GM23248 (cell line): ENCODE results near the gene BRK1. TPM values are rescaled to one million over a fixed set of nuclear protein-coding genes. Genes with fewer than 3 reads are reported as not detected.
"Not testable (repeated sequence)": the region's sequence is repeated elsewhere in the genome, so short reads cannot be mapped to it uniquely, and the experiment has no call there.

Experiments used
- DNase-seq: peaks from one replicate; pipeline ENCODE4 v3.0.0-alpha.2; 2015
- H2AFZ ChIP-seq: fragments of 200-600 bp; sonication (generic); 2 replicates; pipeline ENCODE4 v1.6.1; 2016; ENCODE audit warnings: antibody characterized with exemption
- H3F3A ChIP-seq: fragments of 200-600 bp; sonication (generic); 2 replicates; pipeline ENCODE4 v1.6.1; 2016; ENCODE audit warnings: mild to moderate bottlenecking, antibody characterized with exemption, mixed run types; ENCODE audit not compliant: insufficient read depth
- H3K27ac ChIP-seq: fragments of 200-600 bp; sonication (generic); 2 replicates; pipeline ENCODE4 v1.5.1; 2016; ENCODE audit warnings: mild to moderate bottlenecking
- H3K27me3 ChIP-seq: fragments of 200-600 bp; sonication (generic); replicated peaks from 2 replicates; pipeline ENCODE4 v1.6.1; 2016; ENCODE audit warnings: mild to moderate bottlenecking; ENCODE audit not compliant: insufficient read depth
- H3K36me3 ChIP-seq: fragments of 200-600 bp; sonication (generic); 2 replicates; pipeline ENCODE4 v1.6.1; 2016; ENCODE audit warnings: low read depth, mild to moderate bottlenecking
- H3K4me1 ChIP-seq: fragments of 200-600 bp; sonication (generic); 2 replicates; pipeline ENCODE4 v1.6.1; 2016; ENCODE audit warnings: mild to moderate bottlenecking; ENCODE audit not compliant: insufficient read depth
- H3K4me2 ChIP-seq: fragments of 200-600 bp; sonication (generic); one replicate; pipeline ENCODE4 v1.6.1; 2016; ENCODE audit warnings: mild to moderate bottlenecking; ENCODE audit not compliant: unreplicated experiment
- H3K4me3 ChIP-seq: fragments of 200-600 bp; sonication (generic); 2 replicates; pipeline ENCODE4 v1.5.1; 2016; ENCODE audit warnings: mild to moderate bottlenecking
- H3K79me2 ChIP-seq: fragments of 200-600 bp; sonication (generic); 2 replicates; pipeline ENCODE4 v1.6.1; 2016; ENCODE audit warnings: mild to moderate bottlenecking; ENCODE audit not compliant: insufficient read depth
- H3K9ac ChIP-seq: fragments of 200-600 bp; sonication (generic); 2 replicates; pipeline ENCODE4 v1.6.1; 2016; ENCODE audit warnings: mild to moderate bottlenecking
- H3K9me2 ChIP-seq: fragments of 200-600 bp; sonication (generic); 2 replicates; pipeline ENCODE4 v1.6.1; 2016; ENCODE audit warnings: mixed run types, mild to moderate bottlenecking, moderate library complexity; ENCODE audit not compliant: insufficient read depth
- H3K9me3 ChIP-seq: fragments of 200-600 bp; sonication (generic); one replicate; pipeline ENCODE4 v1.6.1; 2017; ENCODE audit warnings: low read depth
- H4K20me1 ChIP-seq: fragments of 200-600 bp; sonication (generic); 2 replicates; pipeline ENCODE4 v1.6.0; 2016; ENCODE audit not compliant: insufficient read depth
- EZH2 ChIP-seq: fragments of 200-600 bp; sonication (generic); IDR thresholded peaks from 2 replicates; pipeline ENCODE4 v1.6.1; 2018; ENCODE audit warnings: antibody characterized with exemption, mild to moderate bottlenecking; ENCODE audit not compliant: insufficient read depth, poor library complexity, severe bottlenecking
- EZH2phosphoT487 ChIP-seq: fragments of 200-600 bp; sonication (generic); IDR thresholded peaks from 2 replicates; pipeline ENCODE4 v1.6.1; 2018; ENCODE audit warnings: antibody characterized with exemption, moderate library complexity, mild to moderate bottlenecking, low read depth; ENCODE audit not compliant: insufficient read depth
- WGBS, 2 experiments: methylation state at CpG; one replicate each; pipeline ENCODE4 v1.1.6; 2015 to 2017; ENCODE audit warnings: low lambda C conversion rate in 2 of 2, low coverage in 1 of 2; ENCODE audit errors: missing lambda C conversion rate in 2 of 2; 5-methylcytosine and 5-hydroxymethylcytosine counted together
- in situ Hi-C: fragments of 300-500 bp; cut with MboI; formaldehyde crosslinking; loops from 2 replicates; pipeline ENCODE4 v1.15.0; 2020
- polyA plus RNA-seq: library from polyadenylated mRNA; unstranded; fragments of >200 nt; fragmentation: Nextera tagmentation; extraction: Ambion mirVana; gene quantifications from 2 replicates; pipeline ENCODE4 v1.2.1, GENCODE V29; 2016
- total RNA-seq: library from RNA; depleted of rRNA; stranded (reverse); fragments of >200 nt; shearing (Covaris generic); gene quantifications from 2 replicates; pipeline ENCODE4 v1.2.3, GENCODE V29; 2014

The BRK1 gene
- total and polyA plus RNA-seq, 2 experiments from 2014 or later, result 180 to 293 TPM

DNA sequence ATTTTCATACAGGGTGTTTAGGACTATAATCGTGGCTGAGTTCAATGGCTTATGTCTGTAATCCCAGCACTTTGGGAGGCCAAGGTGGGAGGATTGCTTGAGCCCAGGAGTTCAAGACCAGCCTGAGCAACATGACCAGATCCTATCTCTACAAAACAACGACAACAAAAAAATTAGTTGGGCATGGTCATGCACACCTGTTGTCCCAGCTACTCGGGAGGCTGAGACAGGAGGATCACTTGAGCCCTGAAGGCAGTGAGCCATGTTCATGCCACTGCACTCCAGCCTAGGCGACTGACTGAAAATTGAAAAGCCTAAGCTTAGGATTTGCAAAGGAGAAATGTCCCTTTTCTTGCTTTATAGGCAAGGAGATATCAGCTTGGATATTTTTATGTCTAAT, 1.5 kb downstream of the BRK1 start:
- Histone ChIP-seq H3K4me1 (peaks cover 19% of the 10 kb centered on the region), H3K9me2 (no peaks in the 10 kb centered on the region), H3K27ac (no peak overlapping the region; the same call in 1 of the 2 replicates), H3K9ac (peak overlapping the region; percentile 90), H3K27me3 (no peaks in the 10 kb centered on the region), H3K79me2 (peaks cover 65% of the 10 kb centered on the region), H3K36me3 (no peaks in the 10 kb centered on the region; the same call in 1 of the 2 replicates), H3K4me3 (peak overlapping the region; percentile 99), H4K20me1 (no peaks in the 10 kb centered on the region), H2AFZ (no peak overlapping the region), H3K9me3 (no peaks in the 10 kb centered on the region), H3K4me2 (peak overlapping the region; percentile 93), H3F3A (peaks cover 8% of the 10 kb centered on the region; the same call in 1 of the 2 replicates)
- no peak for DNase-seq
- 74% methylated on average over 4 of the region's 4 CpGs for WGBS, 2 experiments
- in situ Hi-C loops, result no loop called here
- no peak for TF ChIP-seq EZH2
- TF ChIP-seq EZH2phosphoT487, result no peak

DNA sequence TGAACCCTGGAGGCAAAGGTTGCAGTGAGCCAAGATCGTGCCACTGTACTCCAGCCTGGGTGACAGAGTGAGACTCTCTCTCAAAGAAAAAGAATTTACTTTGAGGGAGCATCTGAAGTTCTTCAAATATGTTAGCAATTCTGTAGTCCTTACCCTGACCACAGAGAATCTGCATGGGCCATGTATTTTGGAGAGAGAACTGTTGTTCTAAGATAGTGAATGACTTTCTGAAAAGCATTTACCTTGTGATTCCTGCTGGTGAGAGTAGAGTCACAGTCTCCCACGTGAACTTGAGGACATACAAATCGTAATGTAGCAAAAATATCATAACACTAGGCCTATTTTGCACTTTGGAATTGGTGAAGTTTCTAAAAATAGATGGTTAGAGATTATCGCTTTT, 3.9 kb downstream of the BRK1 start:
- Histone ChIP-seq H3K27ac (no peak overlapping the region), H3K79me2 (peaks cover 87% of the 10 kb centered on the region), H3F3A (peaks cover 8% of the 10 kb centered on the region; the same call in 1 of the 2 replicates), H3K4me3 (no peak overlapping the region), H3K9me2 (no peaks in the 10 kb centered on the region), H3K9me3 (no peaks in the 10 kb centered on the region), H2AFZ (no peak overlapping the region), H4K20me1 (peaks cover 1% of the 10 kb centered on the region; the same call in 1 of the 2 replicates), H3K4me1 (peaks cover 19% of the 10 kb centered on the region), H3K36me3 (no peaks in the 10 kb centered on the region; the same call in 1 of the 2 replicates), H3K4me2 (no peak overlapping the region), H3K27me3 (no peaks in the 10 kb centered on the region), H3K9ac (no peak overlapping the region)
- TF ChIP-seq EZH2phosphoT487 (no peak), EZH2 (no peak)
- 68 to 70% methylated on average over 4 of the region's 4 CpGs for WGBS, 2 experiments
- DNase-seq, result no peak
- in situ Hi-C loops, result no loop called here

DNA sequence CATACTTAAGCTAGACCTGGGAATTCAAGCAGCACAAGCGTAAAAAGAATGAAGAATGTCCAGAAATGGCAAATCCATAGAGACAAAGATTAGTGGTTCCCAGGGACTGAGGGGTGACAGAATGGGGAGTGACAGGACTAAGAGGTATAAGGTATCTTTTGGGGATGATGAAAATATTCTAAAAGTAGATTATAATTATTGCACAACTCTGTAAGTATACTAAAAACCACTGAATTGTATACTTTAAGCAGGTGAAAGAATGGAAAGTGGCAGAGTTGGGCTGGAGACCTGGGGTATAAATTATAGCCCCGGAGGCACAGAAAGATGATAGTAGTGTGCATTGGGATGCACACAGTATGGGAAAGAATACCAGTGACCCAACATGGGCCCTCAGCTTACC, 5.6 kb downstream of the BRK1 start:
- H3K4me2 ChIP-seq, result no peak overlapping the region
- peaks cover 5% of the 10 kb centered on the region; the same call in 1 of the 2 replicates for H4K20me1 ChIP-seq
- H3K9me2 ChIP-seq, result no peaks in the 10 kb centered on the region
- no peak for DNase-seq
- peaks cover 6% of the 10 kb centered on the region; the same call in 1 of the 2 replicates for H3F3A ChIP-seq
- WGBS, 2 experiments, result 59 to 73% methylated on average over 2 of the region's 2 CpGs
- no peak overlapping the region for H3K9ac ChIP-seq
- peaks cover 8% of the 10 kb centered on the region; the same call in 1 of the 2 replicates for H3K36me3 ChIP-seq
- H2AFZ ChIP-seq, result no peak overlapping the region
- no peaks in the 10 kb centered on the region for H3K9me3 ChIP-seq
- H3K79me2 ChIP-seq, result peaks cover 98% of the 10 kb centered on the region
- H3K4me1 ChIP-seq, result peaks cover 19% of the 10 kb centered on the region
- TF ChIP-seq EZH2, result no peak
- TF ChIP-seq EZH2phosphoT487, result no peak
- no peaks in the 10 kb centered on the region for H3K27me3 ChIP-seq
- no peak overlapping the region for H3K27ac ChIP-seq
- in situ Hi-C loops, result no loop called here
- H3K4me3 ChIP-seq, result no peak overlapping the region

DNA sequence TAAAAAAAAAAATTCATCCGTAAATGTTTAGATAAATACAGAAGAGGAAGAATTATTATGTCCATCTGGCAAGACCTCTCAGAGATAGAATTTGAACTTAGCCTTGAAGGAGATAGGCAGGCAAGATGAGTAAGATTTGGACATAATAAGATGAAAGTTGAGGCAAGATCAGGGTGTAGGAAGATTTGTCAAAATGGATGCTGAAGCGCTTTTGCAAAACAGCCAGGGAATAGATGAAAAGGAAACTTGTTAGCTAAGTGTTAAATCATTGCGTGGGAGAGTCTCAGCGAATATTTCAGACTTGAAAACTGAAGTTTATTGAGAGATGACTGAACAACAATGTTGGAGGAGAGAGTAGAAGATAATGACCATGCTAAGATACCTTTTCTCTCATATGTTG, 7.2 kb downstream of the BRK1 start:
- in situ Hi-C loops, result no loop called here
- Histone ChIP-seq H3K27me3 (no peaks in the 10 kb centered on the region), H3K4me3 (no peak overlapping the region), H3K9ac (no peak overlapping the region), H2AFZ (no peak overlapping the region), H4K20me1 (peaks cover 5% of the 10 kb centered on the region; the same call in 1 of the 2 replicates), H3K9me2 (no peaks in the 10 kb centered on the region), H3K27ac (no peak overlapping the region), H3K4me1 (peaks cover 7% of the 10 kb centered on the region; the same call in 1 of the 2 replicates), H3F3A (no peaks in the 10 kb centered on the region), H3K79me2 (peaks cover 95% of the 10 kb centered on the region), H3K9me3 (no peaks in the 10 kb centered on the region), H3K36me3 (peaks cover 21% of the 10 kb centered on the region; the same call in 1 of the 2 replicates), H3K4me2 (no peak overlapping the region)
- WGBS, 2 experiments, result 79 to 80% methylated on average over 4 of the region's 4 CpGs
- DNase-seq, result no peak
- TF ChIP-seq EZH2 (no peak), EZH2phosphoT487 (no peak)

DNA sequence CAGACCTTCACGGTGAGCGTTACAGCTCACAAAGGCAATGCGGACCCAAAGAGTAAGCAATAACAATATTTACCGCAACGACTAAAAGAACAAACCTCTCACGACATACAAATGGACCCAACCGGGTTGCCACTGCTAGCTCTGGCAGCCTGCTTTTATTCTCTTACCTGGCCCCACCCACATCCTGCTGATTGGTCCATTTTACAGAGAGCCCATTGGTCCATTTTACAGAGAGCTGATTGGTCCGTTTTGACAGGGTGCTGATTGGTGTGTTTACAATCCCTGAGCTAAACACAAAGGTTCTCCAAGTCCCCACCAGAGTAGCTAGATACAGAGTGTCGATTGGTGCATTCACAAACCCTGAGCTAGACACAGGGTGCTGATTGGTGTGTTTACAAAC, 20.4 kb downstream of the BRK1 start:
- H3F3A ChIP-seq, in situ Hi-C loops, H4K20me1 ChIP-seq, H3K36me3 ChIP-seq, DNase-seq, H3K9me2 ChIP-seq, H3K79me2 ChIP-seq, H3K9me3 ChIP-seq, H3K27ac ChIP-seq, H2AFZ ChIP-seq, H3K4me1 ChIP-seq, H3K4me3 ChIP-seq, H3K4me2 ChIP-seq, H3K9ac ChIP-seq, H3K27me3 ChIP-seq: not testable (repeated sequence)
- 92 to 95% methylated on average over 9 of the region's 9 CpGs for WGBS, 2 experiments
